HEK293 (cell line): ENCODE data around the gene HSPA4L.

ENCODE experiments used
- CTCF ChIA-PET: fragments of 350-600 bp; formaldehyde crosslinking; extraction: SDS; loops from one replicate; lab custom pipeline; 2021; ENCODE audit warnings: antibody characterized with exemption; lab: Yijun Ruan, JAX
- POLR2A ChIA-PET: fragments of 300-600 bp; formaldehyde crosslinking; extraction: SDS; loops from one replicate; lab custom pipeline; 2020; ENCODE audit warnings: antibody characterized with exemption, inconsistent platforms; lab: Yijun Ruan, JAX
- H3K27ac ChIP-seq: fragments of 200-500 bp; sonication (Bioruptor generic); 2 replicates; pipeline ENCODE4 v1.5.1; 2014; ENCODE audit warnings: low read depth, low read length, control low read depth, inconsistent platforms; ENCODE audit errors: extremely low read depth
- H3K36me3 ChIP-seq, 2 experiments: fragments of 200-500 bp in 1 of 2; sonication (Bioruptor generic) in 1 of 2; 1 replicate in 1 of 2; 2 replicates in 1 of 2; pipeline ENCODE4 v1.5.1; 2014 to 2017; ENCODE audit warnings: inconsistent platforms in 2 of 2, low read length in 2 of 2; ENCODE audit not compliant: control insufficient read depth in 2 of 2, insufficient read depth in 1 of 2
- H3K4me1 ChIP-seq: fragments of 200-500 bp; sonication (Bioruptor generic); 2 replicates; pipeline ENCODE4 v1.5.1; 2014; ENCODE audit warnings: mild to moderate bottlenecking, low read length, inconsistent platforms; ENCODE audit not compliant: control insufficient read depth, insufficient read depth
- H3K4me3 ChIP-seq: 2 replicates; pipeline ENCODE4 v1.5.1; 2011; ENCODE audit warnings: low read depth, mild to moderate bottlenecking, control low read depth, low read length, moderate library complexity
- H3K9me3 ChIP-seq: fragments of 200-500 bp; sonication (Bioruptor generic); 2 replicates; pipeline ENCODE4 v1.5.1; 2014; ENCODE audit warnings: low read depth, low read length, inconsistent platforms; ENCODE audit not compliant: control insufficient read depth, insufficient read depth
- FEZF1 ChIP-seq: fragments of 450-650 bp; formaldehyde crosslinking; IDR thresholded peaks from 2 replicates; pipeline ENCODE4 v1.5.1; 2016; ENCODE audit warnings: missing biosample characterization, missing genetic modification characterization
- GLIS1 ChIP-seq: fragments of 450-650 bp; formaldehyde crosslinking; IDR thresholded peaks from 2 replicates; pipeline ENCODE4 v1.5.1; 2016; ENCODE audit warnings: missing biosample characterization, missing genetic modification characterization
- HOXD13 ChIP-seq: sonication (generic); formaldehyde crosslinking; IDR thresholded peaks from 2 replicates; pipeline ENCODE4 v1.8.0; 2022; ENCODE audit warnings: missing genetic modification reagents, borderline replicate concordance
- PRDM1 ChIP-seq: fragments of 450-650 bp; formaldehyde crosslinking; IDR thresholded peaks from 2 replicates; pipeline ENCODE4; 2016; ENCODE audit warnings: missing biosample characterization, missing genetic modification characterization
- SALL2 ChIP-seq: fragments of 450-650 bp; formaldehyde crosslinking; IDR thresholded peaks from 2 replicates; pipeline ENCODE4 v1.5.0; 2017; ENCODE audit warnings: missing biosample characterization, mild to moderate bottlenecking, missing genetic modification characterization, borderline replicate concordance
- SP2 ChIP-seq: fragments of 450-650 bp; formaldehyde crosslinking; IDR thresholded peaks from 2 replicates; pipeline ENCODE4 v1.5.1; 2016; ENCODE audit warnings: missing biosample characterization, missing genetic modification characterization
- TCF7L2 ChIP-seq: IDR thresholded peaks from 2 replicates; pipeline ENCODE4 v1.6.1; 2011; ENCODE audit warnings: low read depth, mild to moderate bottlenecking, inconsistent platforms, low read length, moderate library complexity, borderline replicate concordance
- YY1 ChIP-seq: fragments of 450-650 bp; formaldehyde crosslinking; IDR thresholded peaks from 2 replicates; pipeline ENCODE4 v1.5.1; 2018; ENCODE audit warnings: missing biosample characterization, missing genetic modification characterization
- YY2 ChIP-seq: fragments of 450-650 bp; formaldehyde crosslinking; IDR thresholded peaks from 2 replicates; pipeline ENCODE4 v1.5.1; 2016; ENCODE audit warnings: missing biosample characterization, missing genetic modification characterization
- ZBTB20 ChIP-seq: fragments of 450-650 bp; formaldehyde crosslinking; IDR thresholded peaks from 2 replicates; pipeline ENCODE4 v1.5.1; 2016; ENCODE audit warnings: missing biosample characterization, missing genetic modification characterization
- ZBTB21 ChIP-seq: fragments of 450-650 bp; formaldehyde crosslinking; IDR thresholded peaks from 2 replicates; pipeline ENCODE4 v1.5.1; 2017; ENCODE audit warnings: missing biosample characterization, missing genetic modification characterization
- ZFP69B ChIP-seq: fragments of 450-650 bp; formaldehyde crosslinking; IDR thresholded peaks from 2 replicates; pipeline ENCODE4 v1.5.1; 2016; ENCODE audit warnings: missing biosample characterization, missing genetic modification characterization
- ZIC2 ChIP-seq: fragments of 450-650 bp; formaldehyde crosslinking; IDR thresholded peaks from 2 replicates; pipeline ENCODE4 v1.5.1; 2016; ENCODE audit warnings: missing biosample characterization, missing genetic modification characterization
- ZNF10 ChIP-seq: fragments of 450-650 bp; formaldehyde crosslinking; IDR thresholded peaks from 2 replicates; pipeline ENCODE4 v1.5.1; 2017; ENCODE audit warnings: missing biosample characterization, missing genetic modification characterization
- ZNF133 ChIP-seq: fragments of 450-650 bp; formaldehyde crosslinking; IDR thresholded peaks from 2 replicates; pipeline ENCODE4 v1.5.1; 2016; ENCODE audit warnings: missing biosample characterization, missing genetic modification characterization
- ZNF146 ChIP-seq: fragments of 450-650 bp; formaldehyde crosslinking; IDR thresholded peaks from 2 replicates; pipeline ENCODE4 v1.5.1; 2016; ENCODE audit warnings: missing biosample characterization, missing genetic modification characterization
- ZNF214 ChIP-seq: fragments of 450-650 bp; formaldehyde crosslinking; IDR thresholded peaks from 2 replicates; pipeline ENCODE4 v1.5.1; 2017; ENCODE audit warnings: missing biosample characterization, mild to moderate bottlenecking, missing genetic modification characterization, borderline replicate concordance
- ZNF302 ChIP-seq: fragments of 450-650 bp; formaldehyde crosslinking; IDR thresholded peaks from 2 replicates; pipeline ENCODE4 v1.5.1; 2016; ENCODE audit warnings: missing biosample characterization, missing genetic modification characterization, low read depth
- ZNF404 ChIP-seq: fragments of 450-650 bp; formaldehyde crosslinking; IDR thresholded peaks from 2 replicates; pipeline ENCODE4 v1.5.1; 2017; ENCODE audit warnings: missing biosample characterization, missing genetic modification characterization
- ZNF501 ChIP-seq: fragments of 450-650 bp; formaldehyde crosslinking; IDR thresholded peaks from 2 replicates; pipeline ENCODE4 v1.5.1; 2016; ENCODE audit warnings: missing biosample characterization, missing genetic modification characterization
- ZNF558 ChIP-seq: fragments of 450-650 bp; formaldehyde crosslinking; IDR thresholded peaks from 2 replicates; pipeline ENCODE4 v1.5.1; 2016; ENCODE audit warnings: missing biosample characterization, missing genetic modification characterization
- ZNF571 ChIP-seq: fragments of 450-650 bp; formaldehyde crosslinking; IDR thresholded peaks from 2 replicates; pipeline ENCODE4 v1.5.0; 2017; ENCODE audit warnings: missing biosample characterization, missing genetic modification characterization
- ZNF600 ChIP-seq: fragments of 450-650 bp; formaldehyde crosslinking; IDR thresholded peaks from 2 replicates; pipeline ENCODE4 v1.5.1; 2016; ENCODE audit warnings: missing biosample characterization, missing genetic modification characterization
- ZNF621 ChIP-seq: fragments of 450-650 bp; formaldehyde crosslinking; IDR thresholded peaks from 2 replicates; pipeline ENCODE4 v1.5.1; 2017; ENCODE audit warnings: missing biosample characterization, missing genetic modification characterization
- ZNF623 ChIP-seq: fragments of 450-650 bp; formaldehyde crosslinking; IDR thresholded peaks from 2 replicates; pipeline ENCODE4 v1.5.1; 2016; ENCODE audit warnings: missing biosample characterization, missing genetic modification characterization
- ZNF639 ChIP-seq: fragments of 450-650 bp; formaldehyde crosslinking; IDR thresholded peaks from 2 replicates; pipeline ENCODE4 v1.5.1; 2016; ENCODE audit warnings: missing biosample characterization, missing genetic modification characterization
- ZNF664 ChIP-seq: fragments of 450-650 bp; formaldehyde crosslinking; IDR thresholded peaks from 2 replicates; pipeline ENCODE4 v1.5.1; 2016; ENCODE audit warnings: missing biosample characterization, missing genetic modification characterization
- ZNF692 ChIP-seq: fragments of 450-650 bp; formaldehyde crosslinking; IDR thresholded peaks from 2 replicates; pipeline ENCODE4 v1.5.1; 2016; ENCODE audit warnings: missing biosample characterization, missing genetic modification characterization
- ZNF768 ChIP-seq: fragments of 450-650 bp; formaldehyde crosslinking; IDR thresholded peaks from 2 replicates; pipeline ENCODE4 v1.5.1; 2018; ENCODE audit warnings: missing biosample characterization, mild to moderate bottlenecking, missing genetic modification characterization
- ZSCAN18 ChIP-seq: fragments of 450-650 bp; formaldehyde crosslinking; IDR thresholded peaks from 2 replicates; pipeline ENCODE4 v1.5.1; 2016; ENCODE audit warnings: missing biosample characterization, missing genetic modification characterization

The HSPA4L gene

GRCh38 chr4:127868196-127868595, 86.1 kb downstream of the HSPA4L start:
- H3K27ac ChIP-seq, result no peak overlapping the region
- no peaks in the 10 kb centered on the region for H3K36me3 ChIP-seq
- TF ChIP-seq ZNF146 (tag by site-specific recombination), result peak; percentile 33; the same call in 1 of the 2 replicates
- no peak for TF ChIP-seq ZNF621
- TF ChIP-seq ZNF600 (tag by site-specific recombination), result no peak
- ChIA-PET POLR2A (no interaction called here), CTCF (no interaction called here)
- no peaks in the 10 kb centered on the region for H3K4me1 ChIP-seq
- H3K4me3 ChIP-seq, result no peak overlapping the region
- H3K9me3 ChIP-seq, result no peaks in the 10 kb centered on the region

GRCh38 chr4:127870281-127870680, 88.2 kb downstream of the HSPA4L start:
- ChIA-PET CTCF (interaction anchor here (0.8 to 1.0 kb wide), 2 partner anchors 11 to 23 kb away, joined by 3 to 5 read pairs; partner anchors contain the start of gene PLK4), POLR2A (no interaction called here)
- Histone ChIP-seq H3K36me3 (no peaks in the 10 kb centered on the region), H3K27ac (no peak overlapping the region), H3K4me3 (no peak overlapping the region), H3K9me3 (no peaks in the 10 kb centered on the region), H3K4me1 (no peaks in the 10 kb centered on the region)
- TF ChIP-seq ZNF664 (tag by site-specific recombination) (no peak), ZNF571 (tag by site-specific recombination) (no peak), ZNF214 (tag by site-specific recombination) (no peak), ZNF623 (tag by site-specific recombination) (no peak), ZIC2 (no peak), ZNF501 (tag by site-specific recombination) (no peak), ZNF404 (tag by site-specific recombination) (no peak), ZNF692 (tag by site-specific recombination) (no peak), TCF7L2 (no peak), ZNF639 (tag by site-specific recombination) (no peak), SALL2 (tag by site-specific recombination) (no peak), HOXD13 (CRISPR knock-in tag) (no peak), YY1 (no peak), ZNF768 (no peak), ZFP69B (no peak), ZNF10 (tag by site-specific recombination) (no peak), SP2 (tag by site-specific recombination) (no peak)

- no peak overlapping the region for H3K27ac ChIP-seq
- CTCF ChIA-PET, result interaction anchor here (0.8 kb wide), 1 partner anchor 24 kb away, joined by 5 read pairs; no protein-coding TSS in a partner anchor
- H3K4me1 ChIP-seq, result no peaks in the 10 kb centered on the region
- H3K36me3 ChIP-seq, result peaks cover 0 to under 1% of the 10 kb centered on the region in 2 experiments; a peak in 1 of 3 replicates
- H3K4me3 ChIP-seq, result no peak overlapping the region
- no peaks in the 10 kb centered on the region for H3K9me3 ChIP-seq
- no peak for TF ChIP-seq ZBTB21 (tag by site-specific recombination)
- no peak for TF ChIP-seq ZNF302 (tag by site-specific recombination)
- TF ChIP-seq YY2 (tag by site-specific recombination), result no peak
- no peak for TF ChIP-seq GLIS1 (tag by site-specific recombination)
- 0 out of 2 replicates have a peak, but pooled peaks have one; percentile 33 for TF ChIP-seq ZNF600 (tag by site-specific recombination)
- no peak for TF ChIP-seq ZSCAN18 (tag by site-specific recombination)
- TF ChIP-seq FEZF1, result peak; percentile 66
- TF ChIP-seq ZBTB20 (tag by site-specific recombination), result no peak
- no peak for TF ChIP-seq ZNF404 (tag by site-specific recombination)
- no peak for TF ChIP-seq ZNF558
- TF ChIP-seq PRDM1 (tag by site-specific recombination), result peak; percentile 42
- no peak for TF ChIP-seq ZNF133 (tag by site-specific recombination)
- POLR2A ChIA-PET, result no interaction called here
Observed at GRCh38 chr4:127870688-127871087, 88.6 kb downstream of the HSPA4L start.
